Prostate gland (tissue), 2 donors: ENCODE results near the gene CCDC88B.
"Not testable (repeated sequence)": the region's sequence is repeated elsewhere in the genome, so short reads cannot be mapped to it uniquely, and the experiment has no call there.

Experiments
- POLR2AphosphoS5 ChIP-seq: sonication (generic); formaldehyde crosslinking; IDR thresholded peaks from one replicate; pipeline ENCODE4 v1.6.1; 2017; ENCODE audit warnings: antibody characterized with exemption
- TF ChIP-seq, protein P1 (sequence below), 4 experiments: fragments of 200-600 bp in 2 of 4; fragments of 450-650 bp in 2 of 4; sonication (generic) in 2 of 4; IDR thresholded peaks; 1 replicate in 3 of 4; 2 replicates in 1 of 4; pipeline ENCODE4 v1.5.1; 2016 to 2019; ENCODE audit warnings: antibody characterized with exemption in 4 of 4, mild to moderate bottlenecking in 2 of 4, moderate library complexity in 2 of 4

DNA sequence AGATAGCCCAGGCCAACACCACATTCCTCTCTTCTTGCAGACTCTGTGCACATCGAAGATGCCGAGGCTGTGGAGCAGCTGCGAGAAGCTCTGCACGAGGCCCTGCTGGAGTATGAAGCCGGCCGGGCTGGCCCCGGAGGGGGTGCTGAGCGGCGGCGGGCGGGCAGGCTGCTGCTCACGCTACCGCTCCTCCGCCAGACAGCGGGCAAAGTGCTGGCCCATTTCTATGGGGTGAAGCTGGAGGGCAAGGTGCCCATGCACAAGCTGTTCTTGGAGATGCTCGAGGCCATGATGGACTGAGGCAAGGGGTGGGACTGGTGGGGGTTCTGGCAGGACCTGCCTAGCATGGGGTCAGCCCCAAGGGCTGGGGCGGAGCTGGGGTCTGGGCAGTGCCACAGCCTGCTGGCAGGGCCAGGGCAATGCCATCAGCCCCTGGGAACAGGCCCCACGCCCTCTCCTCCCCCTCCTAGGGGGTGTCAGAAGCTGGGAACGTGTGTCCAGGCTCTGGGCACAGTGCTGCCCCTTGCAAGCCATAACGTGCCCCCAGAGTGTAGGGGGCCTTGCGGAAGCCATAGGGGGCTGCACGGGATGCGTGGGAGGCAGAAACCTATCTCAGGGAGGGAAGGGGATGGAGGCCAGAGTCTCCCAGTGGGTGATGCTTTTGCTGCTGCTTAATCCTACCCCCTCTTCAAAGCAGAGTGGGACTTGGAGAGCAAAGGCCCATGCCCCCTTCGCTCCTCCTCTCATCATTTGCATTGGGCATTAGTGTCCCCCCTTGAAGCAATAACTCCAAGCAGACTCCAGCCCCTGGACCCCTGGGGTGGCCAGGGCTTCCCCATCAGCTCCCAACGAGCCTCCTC is 24.1 kb upstream of the CCDC88B start:
- not testable (repeated sequence) for TF ChIP-seq POLR2AphosphoS5
- TF ChIP-seq, protein P1, sequence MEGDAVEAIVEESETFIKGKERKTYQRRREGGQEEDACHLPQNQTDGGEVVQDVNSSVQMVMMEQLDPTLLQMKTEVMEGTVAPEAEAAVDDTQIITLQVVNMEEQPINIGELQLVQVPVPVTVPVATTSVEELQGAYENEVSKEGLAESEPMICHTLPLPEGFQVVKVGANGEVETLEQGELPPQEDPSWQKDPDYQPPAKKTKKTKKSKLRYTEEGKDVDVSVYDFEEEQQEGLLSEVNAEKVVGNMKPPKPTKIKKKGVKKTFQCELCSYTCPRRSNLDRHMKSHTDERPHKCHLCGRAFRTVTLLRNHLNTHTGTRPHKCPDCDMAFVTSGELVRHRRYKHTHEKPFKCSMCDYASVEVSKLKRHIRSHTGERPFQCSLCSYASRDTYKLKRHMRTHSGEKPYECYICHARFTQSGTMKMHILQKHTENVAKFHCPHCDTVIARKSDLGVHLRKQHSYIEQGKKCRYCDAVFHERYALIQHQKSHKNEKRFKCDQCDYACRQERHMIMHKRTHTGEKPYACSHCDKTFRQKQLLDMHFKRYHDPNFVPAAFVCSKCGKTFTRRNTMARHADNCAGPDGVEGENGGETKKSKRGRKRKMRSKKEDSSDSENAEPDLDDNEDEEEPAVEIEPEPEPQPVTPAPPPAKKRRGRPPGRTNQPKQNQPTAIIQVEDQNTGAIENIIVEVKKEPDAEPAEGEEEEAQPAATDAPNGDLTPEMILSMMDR (IDR thresholded peaks at IDR 0.05): not testable (repeated sequence)
